ENCODE data around the gene CAMTA1. TPM values are rescaled to one million over a fixed set of nuclear protein-coding genes. Genes with fewer than 3 reads are reported as not detected.

The CAMTA1 gene
- total RNA-seq, 1 experiment from 2014 or later = 60.0 TPM

DNA sequence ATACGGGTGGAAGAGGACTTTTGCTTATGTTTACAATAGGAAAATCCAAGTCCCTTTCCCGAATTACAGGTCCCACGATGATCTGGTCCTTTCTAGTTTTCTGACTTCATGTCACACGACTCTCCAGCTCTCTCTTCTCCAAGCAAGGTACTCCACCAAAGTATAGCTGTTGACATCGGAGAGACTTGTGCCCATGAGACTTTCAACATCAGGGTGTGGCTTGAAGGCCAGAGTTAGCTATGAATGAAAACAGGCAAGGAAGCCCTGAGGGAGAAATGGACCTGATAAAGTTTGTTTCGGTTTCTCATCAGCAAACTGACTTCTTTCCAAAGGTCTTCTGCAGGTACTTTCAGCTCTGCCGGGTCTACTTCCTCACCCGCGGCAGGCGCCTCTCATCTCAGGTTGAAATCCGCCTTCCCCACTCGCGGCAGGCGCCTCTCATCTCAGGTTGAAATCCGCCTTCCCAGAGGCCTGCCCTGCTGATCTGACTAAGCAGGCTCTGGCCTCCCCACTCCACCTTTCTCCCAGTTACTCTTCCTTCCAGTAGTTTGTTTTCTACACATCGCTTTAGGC is 996.8 kb downstream of the CAMTA1 start:
- Mint-ChIP-seq H3K36me3 (ENCODE audit: insufficient read depth, unreplicated experiment) (peaks cover 46% of the 10 kb centered on the region), H3K4me1 (ENCODE audit: low read depth, unreplicated experiment) (peaks cover 18% of the 10 kb centered on the region), H3K9me3 (ENCODE audit: unreplicated experiment) (no peaks in the 10 kb centered on the region), H3K4me3 (ENCODE audit: unreplicated experiment) (no peak overlapping the region), H3K27ac (ENCODE audit: unreplicated experiment) (no peak overlapping the region), H3K27me3 (ENCODE audit: insufficient read depth, unreplicated experiment) (no peaks in the 10 kb centered on the region)
- TF ChIP-seq, protein P1, sequence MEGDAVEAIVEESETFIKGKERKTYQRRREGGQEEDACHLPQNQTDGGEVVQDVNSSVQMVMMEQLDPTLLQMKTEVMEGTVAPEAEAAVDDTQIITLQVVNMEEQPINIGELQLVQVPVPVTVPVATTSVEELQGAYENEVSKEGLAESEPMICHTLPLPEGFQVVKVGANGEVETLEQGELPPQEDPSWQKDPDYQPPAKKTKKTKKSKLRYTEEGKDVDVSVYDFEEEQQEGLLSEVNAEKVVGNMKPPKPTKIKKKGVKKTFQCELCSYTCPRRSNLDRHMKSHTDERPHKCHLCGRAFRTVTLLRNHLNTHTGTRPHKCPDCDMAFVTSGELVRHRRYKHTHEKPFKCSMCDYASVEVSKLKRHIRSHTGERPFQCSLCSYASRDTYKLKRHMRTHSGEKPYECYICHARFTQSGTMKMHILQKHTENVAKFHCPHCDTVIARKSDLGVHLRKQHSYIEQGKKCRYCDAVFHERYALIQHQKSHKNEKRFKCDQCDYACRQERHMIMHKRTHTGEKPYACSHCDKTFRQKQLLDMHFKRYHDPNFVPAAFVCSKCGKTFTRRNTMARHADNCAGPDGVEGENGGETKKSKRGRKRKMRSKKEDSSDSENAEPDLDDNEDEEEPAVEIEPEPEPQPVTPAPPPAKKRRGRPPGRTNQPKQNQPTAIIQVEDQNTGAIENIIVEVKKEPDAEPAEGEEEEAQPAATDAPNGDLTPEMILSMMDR (IDR thresholded peaks at IDR 0.05; ENCODE audit: insufficient read depth in 1 of 2, low read depth in 1 of 2, low read length in 1 of 2, severe bottlenecking in 1 of 2, unreplicated experiment in 1 of 2) = no peak
- H3K27me3 ChIP-seq (replicated peaks; ENCODE audit: control insufficient read depth, insufficient read depth, low read length) = no peaks in the 10 kb centered on the region
- H3K9me3 ChIP-seq = no peaks in the 10 kb centered on the region
- ChIA-PET POLR2A (no interaction called here), CTCF (interaction anchor here (1.1 kb wide), 1 partner anchor 113 kb away, joined by 3 read pairs; no protein-coding TSS in a partner anchor)
- peaks cover 2% of the 10 kb centered on the region; the same call in 1 of the 2 replicates for H3K36me3 ChIP-seq (ENCODE audit: control insufficient read depth, insufficient read depth, low read length)
- H3K4me3 ChIP-seq (ENCODE audit: low read depth, low read length) = no peak overlapping the region
- H3K4me1 ChIP-seq = peaks cover 7% of the 10 kb centered on the region
- no peak for DNase-seq
- intact Hi-C loops (cut with micrococcal nuclease; ENCODE audit: unreplicated experiment) = no loop called here
- BruUV-seq (replicated peaks) = no TSS peak

DNA sequence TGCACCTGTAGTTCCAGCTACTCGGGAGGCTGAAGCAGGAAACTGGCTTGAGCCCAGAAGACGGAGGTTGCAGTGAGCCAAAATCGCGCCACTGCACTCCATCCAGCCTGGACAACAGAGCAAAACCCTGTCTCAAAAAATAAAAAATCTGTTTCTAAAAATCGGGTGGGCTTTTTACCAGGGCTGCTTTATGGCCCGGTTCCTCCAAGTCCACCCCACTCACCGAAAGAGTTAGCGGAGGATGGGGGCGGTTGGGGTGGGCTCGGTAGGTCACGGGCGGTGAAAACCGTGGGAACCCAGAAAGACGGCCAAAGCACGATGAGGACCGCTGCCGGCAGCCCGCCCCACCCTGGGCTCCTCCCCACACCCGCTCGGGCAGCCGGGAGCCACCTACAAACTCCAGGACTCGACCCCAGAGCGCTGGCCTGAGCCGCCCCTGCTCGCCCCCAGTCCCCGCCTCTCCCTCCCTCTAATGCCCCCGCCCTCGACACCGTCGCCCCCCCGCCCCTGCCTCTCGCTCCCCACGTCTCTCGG is 998.0 kb downstream of the CAMTA1 start:
- intact Hi-C loops (cut with micrococcal nuclease; ENCODE audit: unreplicated experiment) = loop anchor here (1.0 kb wide), 1 partner anchor 12 kb away; the partner anchor contains the start of gene VAMP3
- Histone ChIP-seq H3K9me3 (no peaks in the 10 kb centered on the region), H3K4me1 (peaks cover 7% of the 10 kb centered on the region), H3K36me3 (ENCODE audit: control insufficient read depth, insufficient read depth, low read length) (peaks cover 2% of the 10 kb centered on the region; the same call in 1 of the 2 replicates), H3K4me3 (ENCODE audit: low read depth, low read length) (peak overlapping the region; percentile 55), H3K27me3 (replicated peaks; ENCODE audit: control insufficient read depth, insufficient read depth, low read length) (no peaks in the 10 kb centered on the region)
- no peaks in the 10 kb centered on the region for H3K9me3 Mint-ChIP-seq (ENCODE audit: unreplicated experiment)
- peak; percentile 84 to 87 for DNase-seq
- ChIA-PET CTCF (no interaction called here), POLR2A (no interaction called here)
- peaks cover 43% of the 10 kb centered on the region for H3K36me3 Mint-ChIP-seq (ENCODE audit: insufficient read depth, unreplicated experiment)
- H3K27ac Mint-ChIP-seq (ENCODE audit: unreplicated experiment) = no peak overlapping the region
- H3K4me1 Mint-ChIP-seq (ENCODE audit: low read depth, unreplicated experiment) = peaks cover 18% of the 10 kb centered on the region
- TF ChIP-seq, protein P1 (IDR thresholded peaks at IDR 0.05; ENCODE audit: insufficient read depth in 1 of 2, low read depth in 1 of 2, low read length in 1 of 2, severe bottlenecking in 1 of 2, unreplicated experiment in 1 of 2) = no peak
- no TSS peak for BruUV-seq (replicated peaks)
- H3K27me3 Mint-ChIP-seq (ENCODE audit: insufficient read depth, unreplicated experiment) = no peaks in the 10 kb centered on the region
- H3K4me3 Mint-ChIP-seq (ENCODE audit: unreplicated experiment) = peak overlapping the region; percentile 68

DNA sequence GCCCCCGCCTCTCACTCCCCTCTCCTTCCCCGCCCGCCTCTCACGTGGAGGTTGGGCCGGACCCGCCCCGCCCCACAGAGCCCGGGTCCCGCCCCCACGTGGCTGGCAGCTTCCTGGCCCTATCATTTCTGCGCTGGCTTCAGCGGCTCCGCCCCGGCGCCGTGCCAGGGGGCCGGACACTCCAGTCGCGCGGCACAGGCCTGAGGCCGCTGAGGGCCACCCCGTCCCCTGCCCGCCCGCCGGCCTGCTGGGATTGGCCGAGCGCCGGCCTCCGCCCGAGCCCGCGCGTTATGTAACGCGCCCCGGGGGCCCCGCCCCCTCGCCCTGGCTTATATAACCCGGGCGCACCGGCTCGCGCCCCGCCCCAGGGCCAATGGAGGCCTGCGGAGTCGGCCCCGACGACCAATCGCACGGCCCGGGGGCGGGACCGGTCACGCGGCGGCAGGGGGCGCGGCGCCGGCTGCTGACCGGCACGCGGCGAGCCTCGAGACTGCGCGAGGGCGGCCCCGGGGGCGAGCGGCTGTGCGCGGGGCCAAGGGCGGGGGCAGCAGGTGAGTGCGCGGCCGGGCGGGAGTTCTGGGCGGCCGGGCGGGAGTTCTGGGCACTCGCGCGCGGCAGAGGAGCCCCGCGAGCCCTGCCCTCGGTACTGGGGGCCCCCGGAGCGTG is 998.7 kb downstream of the CAMTA1 start, which contains the start of gene PER3:
Gene PER3 (plus strand): TSS at position 466 of the 666 bp plus-strand sequence. CDS start 587 bp downstream, outside the sequence.
- TF ChIP-seq, protein P1 (IDR thresholded peaks at IDR 0.05; ENCODE audit: insufficient read depth in 1 of 2, low read depth in 1 of 2, low read length in 1 of 2, severe bottlenecking in 1 of 2, unreplicated experiment in 1 of 2) = no peak
- no TSS peak for BruUV-seq (replicated peaks)
- Histone ChIP-seq H3K4me1 (peaks cover 7% of the 10 kb centered on the region), H3K4me3 (ENCODE audit: low read depth, low read length) (peak within 1 kb of the TSS; percentile 75), H3K36me3 (ENCODE audit: control insufficient read depth, insufficient read depth, low read length) (peaks cover 3% of the 10 kb centered on the region; the same call in 1 of the 2 replicates), H3K27me3 (replicated peaks; ENCODE audit: control insufficient read depth, insufficient read depth, low read length) (no peaks in the 10 kb centered on the region), H3K9me3 (no peaks in the 10 kb centered on the region)
- CTCF ChIA-PET = interaction anchor here (1.0 kb wide), 1 partner anchor 32 kb away, joined by 3 read pairs; no protein-coding TSS in a partner anchor
- peak; percentile 95 to 98 for DNase-seq
- POLR2A ChIA-PET = interaction anchor here (0.5 to 0.7 kb wide), 3 partner anchors 107 to 158 kb away, joined by 4 to 6 read pairs (median 5); no protein-coding TSS in a partner anchor
- peak within 1 kb of the TSS; percentile 68 for H3K4me3 Mint-ChIP-seq (ENCODE audit: unreplicated experiment)
- H3K4me1 Mint-ChIP-seq (ENCODE audit: low read depth, unreplicated experiment) = peaks cover 18% of the 10 kb centered on the region
- H3K9me3 Mint-ChIP-seq (ENCODE audit: unreplicated experiment) = no peaks in the 10 kb centered on the region
- H3K27ac Mint-ChIP-seq (ENCODE audit: unreplicated experiment) = no peak within 1 kb of the TSS
- peaks cover 49% of the 10 kb centered on the region for H3K36me3 Mint-ChIP-seq (ENCODE audit: insufficient read depth, unreplicated experiment)
- intact Hi-C loops (cut with micrococcal nuclease; ENCODE audit: unreplicated experiment) = loop anchor here (1.0 kb wide), 1 partner anchor 13 kb away; the partner anchor contains the start of gene VAMP3
- no peaks in the 10 kb centered on the region for H3K27me3 Mint-ChIP-seq (ENCODE audit: insufficient read depth, unreplicated experiment)
